ENCODE measurements around the gene FBXO21.
"Not testable (repeated sequence)": the region's sequence is repeated elsewhere in the genome, so short reads cannot be mapped to it uniquely, and the experiment has no call there.

DNA sequence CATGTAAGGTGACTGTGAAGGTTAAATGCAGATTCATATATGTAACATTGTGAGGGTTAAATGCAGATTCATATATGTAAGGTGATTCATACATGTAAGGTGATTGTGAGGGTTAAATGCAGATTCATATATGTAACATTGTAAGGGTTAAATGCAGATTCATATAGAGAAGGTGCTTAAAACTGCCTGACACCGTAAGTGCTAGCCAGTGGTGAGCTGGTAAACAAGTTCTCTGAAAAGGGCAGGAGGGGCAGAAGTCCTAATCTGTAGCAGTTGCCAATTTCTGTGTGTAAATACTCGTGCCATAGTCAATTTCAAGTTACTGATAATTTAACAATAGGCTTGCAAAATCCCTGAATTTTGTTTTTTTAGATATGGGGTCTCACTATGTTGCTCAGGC, 86.3 kb downstream of the FBXO21 start:
- not testable (repeated sequence) for TF ChIP-seq CTCF (IDR thresholded peaks at IDR 0.05); REST (IDR thresholded peaks at IDR 0.05; ENCODE audit: insufficient read depth in 1 of 2, low read depth in 2 of 2, low read length in 1 of 2)
